Endodermal cell (in vitro differentiated cells): ENCODE measurements around the gene CRTAC1. TPM values are rescaled to one million over a fixed set of nuclear protein-coding genes. Genes with fewer than 3 reads are reported as not detected.

Source experiments
- DNase-seq: peaks from one replicate; pipeline ENCODE4 v3.0.0-alpha.2; 2017
- H3K27ac ChIP-seq: 2 replicates; pipeline ENCODE4 v1.5.1; 2013; ENCODE audit warnings: mild to moderate bottlenecking, low read depth, low read length, moderate library complexity
- H3K27me3 ChIP-seq: 2 replicates; pipeline ENCODE4 v1.6.1; 2013; ENCODE audit warnings: mild to moderate bottlenecking, low read length, moderate library complexity; ENCODE audit not compliant: insufficient read depth, control insufficient read depth, poor library complexity, severe bottlenecking
- H3K36me3 ChIP-seq: 2 replicates; pipeline ENCODE4 v1.7.0; 2013; ENCODE audit warnings: mild to moderate bottlenecking, low read length, moderate library complexity; ENCODE audit not compliant: control insufficient read depth, insufficient read depth
- H3K4me1 ChIP-seq: one replicate; pipeline ENCODE4 v1.7.0; 2013; ENCODE audit warnings: low read length; ENCODE audit not compliant: control insufficient read depth, insufficient read depth
- H3K4me3 ChIP-seq: 2 replicates; pipeline ENCODE4 v1.5.1; 2013; ENCODE audit warnings: mild to moderate bottlenecking, low read length, moderate library complexity
- H3K9ac ChIP-seq: 2 replicates; pipeline ENCODE4 v1.6.1; 2013; ENCODE audit warnings: mild to moderate bottlenecking, low read length, moderate library complexity; ENCODE audit not compliant: poor library complexity, severe bottlenecking; ENCODE audit errors: extremely low read depth
- H3K9me3 ChIP-seq: 2 replicates; pipeline ENCODE4 v1.6.1; 2013; ENCODE audit warnings: mild to moderate bottlenecking, low read length, moderate library complexity; ENCODE audit not compliant: control insufficient read depth
- H3K27ac Mint-ChIP-seq: 2 replicates; pipeline ENCODE4 v1.8.0; 2020; ENCODE audit warnings: mixed read lengths
- H3K27me3 Mint-ChIP-seq: 2 replicates; pipeline ENCODE4 v1.8.0; 2021; ENCODE audit warnings: mild to moderate bottlenecking, mixed read lengths; ENCODE audit not compliant: insufficient read depth
- H3K36me3 Mint-ChIP-seq: 2 replicates; pipeline ENCODE4 v1.8.0; 2020; ENCODE audit warnings: low read depth, mixed read lengths
- H3K4me1 Mint-ChIP-seq: 2 replicates; pipeline ENCODE4 v1.8.0; 2020; ENCODE audit warnings: mixed read lengths
- H3K4me3 Mint-ChIP-seq: 2 replicates; pipeline ENCODE4 v1.8.0; 2020; ENCODE audit warnings: mild to moderate bottlenecking, moderate library complexity, mixed read lengths
- H3K9me3 Mint-ChIP-seq: 2 replicates; pipeline ENCODE4 v1.8.0; 2020; ENCODE audit warnings: mild to moderate bottlenecking, mixed read lengths
- WGBS, 2 experiments: methylation state at CpG; one replicate each; pipeline versions ENCODE4 v1.1.5 to v1.1.7; 2013; ENCODE audit warnings: missing lambda C conversion rate in 2 of 2, mixed read lengths in 1 of 2; ENCODE audit not compliant: insufficient coverage in 1 of 2, insufficient read length in 1 of 2; 5-methylcytosine and 5-hydroxymethylcytosine counted together
- total RNA-seq, 2 donors: library from RNA; stranded (reverse); fragmentation: NEBNext Ultra II Directional in 1 of 2; extraction: Animal tissue kit (Norgen Biotek cat#: 25700) in 1 of 2; gene quantifications; 2 replicates in 1 of 2; 3 replicates in 1 of 2; pipeline ENCODE4 v1.2.1, GENCODE V29; 2021
- TF ChIP-seq, protein P1 (sequence below): fragments of 200-600 bp; sonication (generic); conservative IDR thresholded peaks from 2 replicates; pipeline ENCODE4 v1.5.0; 2021; ENCODE audit warnings: antibody characterized with exemption, mild to moderate bottlenecking

CRTAC1 gene
- total RNA-seq, 2 donors from 2014 or later, result 0.13 to 0.24 TPM

DNA sequence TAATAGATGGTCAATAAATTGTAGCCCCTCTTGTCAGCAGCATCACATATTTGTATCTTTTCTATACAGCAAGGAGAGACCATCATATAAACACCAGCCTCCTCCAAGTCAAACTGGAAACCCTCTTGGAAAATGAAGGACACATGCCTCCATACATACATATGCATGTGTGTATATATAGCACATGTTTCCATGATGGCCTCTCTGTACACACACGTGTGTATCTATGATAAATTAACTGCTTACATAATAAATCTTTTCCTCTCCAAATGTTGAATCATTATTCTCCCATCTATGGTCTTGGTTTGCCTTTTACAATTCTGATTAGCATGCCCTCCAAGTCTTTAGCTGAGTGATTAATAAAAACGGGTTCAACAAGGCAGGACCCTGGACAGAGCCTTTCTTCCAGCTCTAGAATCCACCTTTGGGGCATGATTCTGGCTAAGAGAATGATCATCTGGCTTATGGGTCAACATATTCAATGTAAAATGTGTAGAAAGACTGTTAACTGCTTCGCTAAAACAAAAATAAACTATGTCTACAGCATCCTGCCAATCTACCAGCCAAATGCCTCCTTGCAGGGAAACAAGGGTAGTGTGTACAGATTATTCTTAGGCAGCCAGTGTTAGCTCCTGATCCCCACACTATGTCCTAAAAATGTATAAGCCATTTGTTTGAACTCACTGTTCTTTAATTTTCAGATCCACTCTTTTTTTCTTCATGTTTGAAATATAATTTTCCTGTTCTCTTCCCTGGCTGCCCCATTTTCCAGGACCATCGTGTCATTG lies 70.0 kb downstream of the CRTAC1 start:
- WGBS, 2 experiments, result 67 to 70% methylated on average over 2 to 4 of the region's 4 CpGs
- no peaks in the 10 kb centered on the region for H3K36me3 Mint-ChIP-seq
- no peak overlapping the region for H3K27ac ChIP-seq
- H3K4me3 ChIP-seq, result no peak overlapping the region
- H3K4me1 Mint-ChIP-seq, result no peaks in the 10 kb centered on the region
- peaks cover 59% of the 10 kb centered on the region for H3K27me3 Mint-ChIP-seq
- no peaks in the 10 kb centered on the region for H3K9me3 Mint-ChIP-seq
- peaks cover 48% of the 10 kb centered on the region for H3K27me3 ChIP-seq
- TF ChIP-seq, protein P1, sequence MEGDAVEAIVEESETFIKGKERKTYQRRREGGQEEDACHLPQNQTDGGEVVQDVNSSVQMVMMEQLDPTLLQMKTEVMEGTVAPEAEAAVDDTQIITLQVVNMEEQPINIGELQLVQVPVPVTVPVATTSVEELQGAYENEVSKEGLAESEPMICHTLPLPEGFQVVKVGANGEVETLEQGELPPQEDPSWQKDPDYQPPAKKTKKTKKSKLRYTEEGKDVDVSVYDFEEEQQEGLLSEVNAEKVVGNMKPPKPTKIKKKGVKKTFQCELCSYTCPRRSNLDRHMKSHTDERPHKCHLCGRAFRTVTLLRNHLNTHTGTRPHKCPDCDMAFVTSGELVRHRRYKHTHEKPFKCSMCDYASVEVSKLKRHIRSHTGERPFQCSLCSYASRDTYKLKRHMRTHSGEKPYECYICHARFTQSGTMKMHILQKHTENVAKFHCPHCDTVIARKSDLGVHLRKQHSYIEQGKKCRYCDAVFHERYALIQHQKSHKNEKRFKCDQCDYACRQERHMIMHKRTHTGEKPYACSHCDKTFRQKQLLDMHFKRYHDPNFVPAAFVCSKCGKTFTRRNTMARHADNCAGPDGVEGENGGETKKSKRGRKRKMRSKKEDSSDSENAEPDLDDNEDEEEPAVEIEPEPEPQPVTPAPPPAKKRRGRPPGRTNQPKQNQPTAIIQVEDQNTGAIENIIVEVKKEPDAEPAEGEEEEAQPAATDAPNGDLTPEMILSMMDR, result no peak
- no peak overlapping the region for H3K27ac Mint-ChIP-seq
- no peak overlapping the region for H3K9ac ChIP-seq
- no peak overlapping the region for H3K4me3 Mint-ChIP-seq
- no peaks in the 10 kb centered on the region for H3K9me3 ChIP-seq
- H3K4me1 ChIP-seq, result no peaks in the 10 kb centered on the region
- H3K36me3 ChIP-seq, result no peaks in the 10 kb centered on the region
- no peak for DNase-seq

DNA sequence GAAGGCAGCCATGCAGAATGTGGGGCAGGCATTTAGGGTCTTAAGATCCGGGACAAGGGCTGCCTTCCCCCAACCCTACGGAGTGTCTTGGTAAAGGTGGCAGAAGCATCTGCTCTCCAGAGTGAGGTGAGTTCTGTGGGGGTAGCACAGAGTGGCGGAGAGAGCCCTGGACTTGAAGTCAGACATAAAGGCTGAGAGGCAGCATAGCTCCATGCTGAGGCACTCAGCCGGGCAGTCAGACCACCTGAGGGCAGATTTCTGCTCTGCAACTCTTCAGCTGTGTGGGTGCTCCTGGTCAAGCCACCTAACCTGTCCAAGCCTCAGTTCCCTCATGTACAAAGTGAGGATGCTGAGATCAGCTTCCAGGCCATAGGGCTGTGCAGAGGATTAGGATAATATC lies 81.0 kb downstream of the CRTAC1 start:
- Mint-ChIP-seq H3K4me3 (no peak overlapping the region), H3K27me3 (peaks cover 73% of the 10 kb centered on the region), H3K36me3 (no peaks in the 10 kb centered on the region), H3K9me3 (peaks cover 10% of the 10 kb centered on the region), H3K4me1 (peaks cover 11% of the 10 kb centered on the region), H3K27ac (no peak overlapping the region)
- Histone ChIP-seq H3K36me3 (no peaks in the 10 kb centered on the region), H3K4me3 (no peak overlapping the region), H3K4me1 (no peaks in the 10 kb centered on the region), H3K9me3 (peaks cover 7% of the 10 kb centered on the region), H3K27me3 (peaks cover 8% of the 10 kb centered on the region), H3K9ac (no peak overlapping the region), H3K27ac (no peak overlapping the region)
- TF ChIP-seq, protein P1, result no peak
- no peak for DNase-seq
- WGBS, 2 experiments, result 87 to 90% methylated on average over 3 to 4 of the region's 4 CpGs

DNA sequence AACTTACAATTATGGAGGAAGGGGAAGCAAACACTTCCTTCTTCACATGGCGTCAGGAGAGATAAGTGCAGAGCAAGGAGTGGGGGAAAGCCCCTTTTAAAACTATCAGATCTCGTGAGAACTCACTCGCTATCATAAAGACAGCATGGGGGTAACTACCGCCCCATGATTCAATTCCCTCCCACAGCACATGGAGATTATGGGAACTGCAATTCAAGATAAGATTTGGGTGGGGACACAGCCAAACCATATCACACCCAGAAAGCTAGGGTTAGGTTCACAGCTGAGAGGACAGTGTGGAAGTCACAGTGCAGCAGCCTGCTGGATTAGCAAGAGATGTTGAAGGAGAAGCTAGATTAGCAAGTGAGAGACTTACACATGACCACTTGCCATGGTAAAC lies 81.6 kb downstream of the CRTAC1 start:
- Mint-ChIP-seq H3K36me3 (no peaks in the 10 kb centered on the region), H3K27me3 (peaks cover 67% of the 10 kb centered on the region), H3K27ac (no peak overlapping the region), H3K4me3 (no peak overlapping the region), H3K9me3 (peaks cover 14% of the 10 kb centered on the region), H3K4me1 (peaks cover 11% of the 10 kb centered on the region)
- TF ChIP-seq, protein P1, result no peak
- H3K4me1 ChIP-seq, result no peaks in the 10 kb centered on the region
- H3K36me3 ChIP-seq, result no peaks in the 10 kb centered on the region
- H3K9me3 ChIP-seq, result peaks cover 13% of the 10 kb centered on the region
- no peak overlapping the region for H3K9ac ChIP-seq
- H3K27me3 ChIP-seq, result peaks cover 2% of the 10 kb centered on the region
- H3K27ac ChIP-seq, result no peak overlapping the region
- WGBS, 2 experiments, result 87 to 90% methylated on average over 3 to 4 of the region's 4 CpGs
- no peak overlapping the region for H3K4me3 ChIP-seq
- DNase-seq, result no peak
